HUES48 (cell line): Measurements from ENCODE around the gene CARMIL1.

Experiments used
- H3K27ac ChIP-seq: one replicate; pipeline ENCODE4 v1.7.0; 2013; ENCODE audit warnings: low read depth, low read length, inconsistent platforms
- H3K27me3 ChIP-seq: 2 replicates; pipeline ENCODE4 v1.6.1; 2013; ENCODE audit warnings: mild to moderate bottlenecking, low read length; ENCODE audit not compliant: control insufficient read depth, insufficient read depth
- H3K36me3 ChIP-seq: 2 replicates; pipeline ENCODE4 v1.6.1; 2013; ENCODE audit warnings: low read length; ENCODE audit not compliant: control insufficient read depth, insufficient read depth
- H3K4me1 ChIP-seq: 2 replicates; pipeline ENCODE4 v1.6.1; 2013; ENCODE audit warnings: mild to moderate bottlenecking, low read length; ENCODE audit not compliant: control insufficient read depth, insufficient read depth
- H3K4me3 ChIP-seq: 2 replicates; pipeline ENCODE4 v1.5.1; 2013; ENCODE audit warnings: mild to moderate bottlenecking, low read depth, low read length
- H3K9ac ChIP-seq: 2 replicates; pipeline ENCODE4 v1.6.1; 2013; ENCODE audit warnings: mild to moderate bottlenecking, low read depth, low read length, moderate library complexity
- H3K9me3 ChIP-seq: 2 replicates; pipeline ENCODE4 v1.6.1; 2013; ENCODE audit warnings: low read length; ENCODE audit not compliant: control insufficient read depth, insufficient read depth

Gene CARMIL1

GRCh38 chr6:25614052-25614451 is 334.9 kb downstream of the CARMIL1 start:
- no peaks in the 10 kb centered on the region for H3K27me3 ChIP-seq
- H3K9me3 ChIP-seq, result no peaks in the 10 kb centered on the region
- no peak overlapping the region for H3K4me3 ChIP-seq
- no peak overlapping the region for H3K9ac ChIP-seq
- no peaks in the 10 kb centered on the region for H3K4me1 ChIP-seq
- peaks cover 18% of the 10 kb centered on the region for H3K36me3 ChIP-seq
- H3K27ac ChIP-seq, result no peak overlapping the region

- H3K27ac ChIP-seq, result no peak overlapping the region
- no peak overlapping the region for H3K9ac ChIP-seq
- no peaks in the 10 kb centered on the region for H3K4me1 ChIP-seq
- H3K27me3 ChIP-seq, result no peaks in the 10 kb centered on the region
- H3K4me3 ChIP-seq, result no peak overlapping the region
- H3K9me3 ChIP-seq, result no peaks in the 10 kb centered on the region
- H3K36me3 ChIP-seq, result peaks cover 13% of the 10 kb centered on the region
Measured at GRCh38 chr6:25615471-25615870, 336.3 kb downstream of the CARMIL1 start.

- Histone ChIP-seq H3K36me3 (no peaks in the 10 kb centered on the region; the same call in 1 of the 2 replicates), H3K9me3 (no peaks in the 10 kb centered on the region), H3K4me3 (no peak overlapping the region), H3K27me3 (no peaks in the 10 kb centered on the region), H3K4me1 (peaks cover under 1% of the 10 kb centered on the region; the same call in 1 of the 2 replicates), H3K9ac (no peak overlapping the region), H3K27ac (no peak overlapping the region)
Measured at GRCh38 chr6:25617997-25618396, 338.8 kb downstream of the CARMIL1 start.

GRCh38 chr6:25619217-25619616 is 340.0 kb downstream of the CARMIL1 start:
- H3K9me3 ChIP-seq, result no peaks in the 10 kb centered on the region
- H3K4me3 ChIP-seq, result no peak overlapping the region
- H3K27me3 ChIP-seq, result no peaks in the 10 kb centered on the region
- H3K36me3 ChIP-seq, result no peaks in the 10 kb centered on the region; the same call in 1 of the 2 replicates
- no peak overlapping the region for H3K27ac ChIP-seq
- peaks cover 8% of the 10 kb centered on the region for H3K4me1 ChIP-seq
- H3K9ac ChIP-seq, result no peak overlapping the region

- Histone ChIP-seq H3K27ac (no peak overlapping the region), H3K9ac (no peak overlapping the region)
Measured at GRCh38 chr6:25620391-25620790, 341.2 kb downstream of the CARMIL1 start.

GRCh38 chr6:25623065-25623464 is 343.9 kb downstream of the CARMIL1 start:
- Histone ChIP-seq H3K4me3 (no peak overlapping the region), H3K9me3 (no peaks in the 10 kb centered on the region), H3K27ac (no peak overlapping the region), H3K9ac (no peak overlapping the region), H3K27me3 (no peaks in the 10 kb centered on the region), H3K4me1 (peaks cover 23% of the 10 kb centered on the region), H3K36me3 (no peaks in the 10 kb centered on the region; the same call in 1 of the 2 replicates)

More at GRCh38 chr6:25620391-25620790, 341.2 kb downstream of the CARMIL1 start:
- Histone ChIP-seq H3K4me1 (peaks cover 8% of the 10 kb centered on the region), H3K27me3 (no peaks in the 10 kb centered on the region), H3K36me3 (no peaks in the 10 kb centered on the region; the same call in 1 of the 2 replicates), H3K4me3 (no peak overlapping the region), H3K9me3 (no peaks in the 10 kb centered on the region)

GRCh38 chr6:25623879-25624278 is 344.7 kb downstream of the CARMIL1 start:
- no peak overlapping the region for H3K4me3 ChIP-seq
- H3K36me3 ChIP-seq, result no peaks in the 10 kb centered on the region; the same call in 1 of the 2 replicates
- no peaks in the 10 kb centered on the region for H3K27me3 ChIP-seq
- H3K9ac ChIP-seq, result no peak overlapping the region
- peaks cover 28% of the 10 kb centered on the region for H3K4me1 ChIP-seq
- H3K27ac ChIP-seq, result no peak overlapping the region
- no peaks in the 10 kb centered on the region for H3K9me3 ChIP-seq

- no peak overlapping the region for H3K9ac ChIP-seq
- H3K27ac ChIP-seq, result no peak overlapping the region
- H3K9me3 ChIP-seq, result no peaks in the 10 kb centered on the region
- H3K4me3 ChIP-seq, result no peak overlapping the region
- no peaks in the 10 kb centered on the region for H3K36me3 ChIP-seq
- H3K27me3 ChIP-seq, result no peaks in the 10 kb centered on the region
- peaks cover 34% of the 10 kb centered on the region for H3K4me1 ChIP-seq
Measured at GRCh38 chr6:25627001-25627400, 347.8 kb downstream of the CARMIL1 start.

GRCh38 chr6:25628471-25629197 is 349.5 kb downstream of the CARMIL1 start:
- Histone ChIP-seq H3K4me3 (no peak overlapping the region), H3K27ac (no peak overlapping the region), H3K36me3 (no peaks in the 10 kb centered on the region), H3K27me3 (no peaks in the 10 kb centered on the region), H3K4me1 (peaks cover 27% of the 10 kb centered on the region), H3K9ac (no peak overlapping the region), H3K9me3 (no peaks in the 10 kb centered on the region)

GRCh38 chr6:25629198-25629576 is 350.0 kb downstream of the CARMIL1 start:
- Histone ChIP-seq H3K9me3 (no peaks in the 10 kb centered on the region), H3K36me3 (no peaks in the 10 kb centered on the region), H3K27me3 (no peaks in the 10 kb centered on the region), H3K9ac (no peak overlapping the region), H3K27ac (no peak overlapping the region), H3K4me3 (no peak overlapping the region), H3K4me1 (peaks cover 27% of the 10 kb centered on the region)

- H3K9ac ChIP-seq, result no peak overlapping the region
- no peaks in the 10 kb centered on the region for H3K27me3 ChIP-seq
- H3K4me1 ChIP-seq, result peaks cover 27% of the 10 kb centered on the region
Measured at GRCh38 chr6:25630508-25631278, 351.5 kb downstream of the CARMIL1 start.

More at GRCh38 chr6:25630508-25631278, 351.5 kb downstream of the CARMIL1 start:
- Histone ChIP-seq H3K4me3 (no peak overlapping the region), H3K9me3 (no peaks in the 10 kb centered on the region), H3K27ac (no peak overlapping the region), H3K36me3 (no peaks in the 10 kb centered on the region)
